Stimulated activated CD4-positive, alpha-beta T cell treated with anti-CD3 and anti-CD28 coated beads, Interleukin-4, amount 100 ng/mL, for 1 hour (primary cell): Measurements from ENCODE around the gene PROX1.

Experiments used
- DNase-seq: peaks from one replicate; pipeline ENCODE4 v3.0.0-alpha.2; 2020

Gene PROX1

GRCh38 chr1:213987927-213988506 is at the start of gene PROX1:
Gene PROX1 (plus strand): TSS chr1:213987973. CDS start chr1:213996536, 8,563 bp downstream.
- DNase-seq, result no peak

GRCh38 chr1:213938776-213939175 is 49.0 kb upstream of the PROX1 start:
- no peak for DNase-seq

GRCh38 chr1:213939888-213940287 is 47.9 kb upstream of the PROX1 start:
- no peak for DNase-seq

GRCh38 chr1:213940947-213941346 is 46.8 kb upstream of the PROX1 start:
- DNase-seq, result no peak

GRCh38 chr1:213942061-213942460 is 45.7 kb upstream of the PROX1 start:
- no peak for DNase-seq

GRCh38 chr1:213947200-213947801 is 40.5 kb upstream of the PROX1 start:
- no peak for DNase-seq

- no peak for DNase-seq
Observed at GRCh38 chr1:213951876-213952275, 35.9 kb upstream of the PROX1 start.

GRCh38 chr1:213953806-213954205 is 34.0 kb upstream of the PROX1 start:
- DNase-seq, result no peak

GRCh38 chr1:213956295-213956770 is 31.4 kb upstream of the PROX1 start:
- DNase-seq, result no peak

GRCh38 chr1:213958346-213958745 is 29.4 kb upstream of the PROX1 start:
- no peak for DNase-seq

GRCh38 chr1:213960963-213961362 is 26.8 kb upstream of the PROX1 start:
- no peak for DNase-seq

- DNase-seq, result no peak
Observed at GRCh38 chr1:213962508-213962907, 25.3 kb upstream of the PROX1 start.

- no peak for DNase-seq
Observed at GRCh38 chr1:213966122-213966521, 21.7 kb upstream of the PROX1 start.

- no peak for DNase-seq
Observed at GRCh38 chr1:213968146-213968825, 19.5 kb upstream of the PROX1 start.

GRCh38 chr1:213969958-213970555 is 17.7 kb upstream of the PROX1 start:
- no peak for DNase-seq

- no peak for DNase-seq
Observed at GRCh38 chr1:213972141-213972540, 15.6 kb upstream of the PROX1 start.

GRCh38 chr1:213973129-213973528 is 14.6 kb upstream of the PROX1 start:
- no peak for DNase-seq

GRCh38 chr1:213976665-213977485 is 10.9 kb upstream of the PROX1 start:
- no peak for DNase-seq

GRCh38 chr1:213977486-213977842 is 10.3 kb upstream of the PROX1 start:
- no peak for DNase-seq

- no peak for DNase-seq
Observed at GRCh38 chr1:213977909-213978308, 9.9 kb upstream of the PROX1 start.

- no peak for DNase-seq
Observed at GRCh38 chr1:213979751-213980586, 7.8 kb upstream of the PROX1 start.

GRCh38 chr1:213980906-213981305 is 6.9 kb upstream of the PROX1 start:
- no peak for DNase-seq
